Choroid plexus epithelial cell (primary cell): ENCODE results near the gene RALGAPA1.

Experiments
- DNase-seq: peaks from one replicate; pipeline ENCODE4 v3.0.0-alpha.2; 2010; ENCODE audit warnings: low read depth
- H3K4me3 ChIP-seq: 2 replicates; pipeline ENCODE4 v1.5.1; 2011; ENCODE audit warnings: low read depth, mild to moderate bottlenecking, control low read depth, low read length, moderate library complexity
- TF ChIP-seq, protein P1 (sequence below): conservative IDR thresholded peaks from 2 replicates; pipeline ENCODE4 v1.5.1; 2011; ENCODE audit warnings: low read depth, mild to moderate bottlenecking, control low read depth, inconsistent platforms, low read length, moderate library complexity

The RALGAPA1 gene

GRCh38 chr14:35682802-35683201 lies 126.3 kb downstream of the RALGAPA1 start:
- TF ChIP-seq, protein P1, sequence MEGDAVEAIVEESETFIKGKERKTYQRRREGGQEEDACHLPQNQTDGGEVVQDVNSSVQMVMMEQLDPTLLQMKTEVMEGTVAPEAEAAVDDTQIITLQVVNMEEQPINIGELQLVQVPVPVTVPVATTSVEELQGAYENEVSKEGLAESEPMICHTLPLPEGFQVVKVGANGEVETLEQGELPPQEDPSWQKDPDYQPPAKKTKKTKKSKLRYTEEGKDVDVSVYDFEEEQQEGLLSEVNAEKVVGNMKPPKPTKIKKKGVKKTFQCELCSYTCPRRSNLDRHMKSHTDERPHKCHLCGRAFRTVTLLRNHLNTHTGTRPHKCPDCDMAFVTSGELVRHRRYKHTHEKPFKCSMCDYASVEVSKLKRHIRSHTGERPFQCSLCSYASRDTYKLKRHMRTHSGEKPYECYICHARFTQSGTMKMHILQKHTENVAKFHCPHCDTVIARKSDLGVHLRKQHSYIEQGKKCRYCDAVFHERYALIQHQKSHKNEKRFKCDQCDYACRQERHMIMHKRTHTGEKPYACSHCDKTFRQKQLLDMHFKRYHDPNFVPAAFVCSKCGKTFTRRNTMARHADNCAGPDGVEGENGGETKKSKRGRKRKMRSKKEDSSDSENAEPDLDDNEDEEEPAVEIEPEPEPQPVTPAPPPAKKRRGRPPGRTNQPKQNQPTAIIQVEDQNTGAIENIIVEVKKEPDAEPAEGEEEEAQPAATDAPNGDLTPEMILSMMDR = no peak
- peak; percentile 22 for DNase-seq

DNA sequence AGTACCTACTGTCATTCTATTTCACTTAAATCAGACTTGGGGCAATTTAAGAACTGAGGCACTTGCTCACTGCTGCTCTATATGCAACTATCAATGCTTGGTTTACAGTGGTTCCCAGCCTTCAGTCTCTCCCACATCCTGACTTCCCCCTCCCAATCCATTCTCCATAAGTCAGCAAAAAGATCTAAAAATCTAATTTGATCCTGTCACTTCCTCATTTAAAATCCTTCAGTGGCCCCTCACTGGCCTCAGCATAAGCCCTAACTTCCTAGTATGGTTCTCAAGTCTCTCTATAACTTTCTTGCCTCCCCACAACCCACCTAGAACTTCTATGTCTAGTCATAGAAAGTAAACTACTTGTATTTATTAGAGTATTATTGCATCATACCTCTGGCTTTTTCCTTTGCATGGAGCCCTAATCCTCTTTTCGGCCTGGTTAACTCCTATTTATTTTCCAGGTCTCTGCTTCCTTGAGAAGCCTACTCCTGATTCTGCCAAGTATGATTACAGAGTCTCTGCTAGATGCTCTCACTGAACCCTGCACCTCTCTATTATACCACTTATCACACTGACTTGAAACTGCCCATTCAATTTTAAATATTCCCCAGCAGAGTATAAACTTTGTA lies 130.6 kb downstream of the RALGAPA1 start:
- TF ChIP-seq, protein P1 = no peak
- no peak for DNase-seq
- no peak overlapping the region for H3K4me3 ChIP-seq

More at GRCh38 chr14:35682802-35683201, 126.3 kb downstream of the RALGAPA1 start:
- no peak overlapping the region for H3K4me3 ChIP-seq

DNA sequence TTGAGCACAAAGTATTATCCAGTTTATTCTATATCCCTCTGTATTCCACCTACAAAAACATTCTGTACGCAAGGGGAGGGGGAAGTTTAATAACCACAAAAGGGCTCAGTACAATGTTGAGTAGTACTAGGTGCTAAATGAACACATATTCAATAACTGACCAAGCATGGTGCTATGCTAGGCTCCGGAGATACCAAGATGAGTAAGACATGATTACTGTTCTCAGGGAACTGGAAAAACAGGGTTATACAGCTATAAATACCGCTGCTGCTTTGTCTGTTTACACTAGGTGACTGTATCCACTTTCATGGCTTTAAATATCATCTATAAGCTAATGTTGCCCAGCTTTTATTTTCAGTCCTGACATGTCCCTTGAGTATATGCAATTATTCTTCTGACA lies 139.3 kb downstream of the RALGAPA1 start:
- DNase-seq = peak; percentile 66
- no peak overlapping the region for H3K4me3 ChIP-seq
- TF ChIP-seq, protein P1 = no peak

DNA sequence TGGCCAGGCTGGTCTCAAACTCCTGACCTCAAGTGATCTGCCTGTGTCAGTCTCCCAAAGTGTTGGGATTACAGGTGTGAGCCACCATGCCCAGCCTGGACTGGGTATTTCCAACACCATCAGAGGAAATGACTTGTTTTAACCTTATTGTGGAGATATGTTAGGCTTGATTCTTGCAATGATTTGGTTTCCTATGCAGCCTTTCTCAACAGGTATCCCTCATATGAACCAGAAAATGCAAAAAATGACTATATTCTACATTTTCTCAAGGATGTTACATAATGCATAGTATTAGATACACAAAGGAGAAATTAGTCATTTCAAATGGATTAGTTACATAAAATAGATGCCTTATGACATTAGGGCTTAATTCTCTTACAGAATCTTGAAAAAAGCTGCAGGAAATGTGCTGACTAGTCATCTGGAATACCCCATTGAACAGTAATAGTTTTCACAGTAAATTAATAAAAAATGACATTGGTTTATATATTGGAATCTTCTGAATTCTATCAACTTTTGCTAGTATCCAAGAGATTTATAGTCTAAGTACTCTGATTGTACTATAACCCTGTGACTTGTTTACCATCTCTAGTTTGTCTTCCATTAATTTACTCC lies 142.6 kb downstream of the RALGAPA1 start:
- no peak for DNase-seq
- H3K4me3 ChIP-seq = no peak overlapping the region
- TF ChIP-seq, protein P1 = no peak

DNA sequence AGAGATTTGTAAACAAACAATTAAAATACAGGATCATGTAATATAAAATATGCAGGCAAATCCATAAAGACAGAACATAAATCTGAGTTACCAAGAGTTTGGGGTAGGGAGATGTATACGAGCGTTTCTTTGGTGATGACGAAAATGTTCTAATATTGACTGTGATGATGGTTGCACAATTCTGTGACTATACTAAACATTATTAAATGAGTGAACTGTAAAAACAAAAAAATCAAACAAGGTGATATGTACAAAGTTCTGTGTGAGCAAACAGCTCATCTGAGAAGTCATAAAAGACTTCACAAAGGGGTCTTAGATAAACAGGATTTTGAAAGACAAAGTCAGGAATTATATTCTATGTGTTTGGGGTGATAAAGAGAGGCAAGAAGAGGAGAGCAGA lies 147.2 kb downstream of the RALGAPA1 start:
- H3K4me3 ChIP-seq = no peak overlapping the region
- TF ChIP-seq, protein P1 = no peak
- no peak for DNase-seq

GRCh38 chr14:35653045-35653444 lies 156.1 kb downstream of the RALGAPA1 start:
- no peak for DNase-seq
- TF ChIP-seq, protein P1 = no peak
- no peak overlapping the region for H3K4me3 ChIP-seq

DNA sequence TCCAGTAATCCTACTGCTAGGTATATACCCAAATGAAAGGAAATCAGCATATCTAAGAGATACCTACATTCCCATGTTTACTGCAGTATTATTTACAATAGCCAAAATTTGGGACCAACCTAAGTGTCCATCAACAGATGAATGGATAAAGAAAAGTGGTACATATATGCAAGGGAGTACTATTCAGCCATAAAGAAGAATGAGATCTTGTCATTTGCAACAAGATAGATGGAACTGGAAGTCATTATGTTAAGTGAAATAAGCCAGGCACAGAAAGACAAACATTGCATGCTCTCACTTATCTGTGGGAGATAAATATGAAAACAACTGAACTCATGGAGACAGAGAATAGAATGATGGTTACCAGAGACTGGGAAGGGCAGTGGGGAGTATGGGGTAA lies 165.6 kb downstream of the RALGAPA1 start:
- no peak for DNase-seq
- TF ChIP-seq, protein P1 = no peak
- H3K4me3 ChIP-seq = no peak overlapping the region
